NOMO-1 (cell line): ENCODE data around the gene DHX57.

Source experiments
- DNase-seq, 2 experiments: peaks; one replicate each; lab custom pipeline; 2025; ENCODE audit not compliant: unreplicated experiment in 2 of 2; lab: John Stamatoyannopoulos, UW

DHX57 gene, protein sequence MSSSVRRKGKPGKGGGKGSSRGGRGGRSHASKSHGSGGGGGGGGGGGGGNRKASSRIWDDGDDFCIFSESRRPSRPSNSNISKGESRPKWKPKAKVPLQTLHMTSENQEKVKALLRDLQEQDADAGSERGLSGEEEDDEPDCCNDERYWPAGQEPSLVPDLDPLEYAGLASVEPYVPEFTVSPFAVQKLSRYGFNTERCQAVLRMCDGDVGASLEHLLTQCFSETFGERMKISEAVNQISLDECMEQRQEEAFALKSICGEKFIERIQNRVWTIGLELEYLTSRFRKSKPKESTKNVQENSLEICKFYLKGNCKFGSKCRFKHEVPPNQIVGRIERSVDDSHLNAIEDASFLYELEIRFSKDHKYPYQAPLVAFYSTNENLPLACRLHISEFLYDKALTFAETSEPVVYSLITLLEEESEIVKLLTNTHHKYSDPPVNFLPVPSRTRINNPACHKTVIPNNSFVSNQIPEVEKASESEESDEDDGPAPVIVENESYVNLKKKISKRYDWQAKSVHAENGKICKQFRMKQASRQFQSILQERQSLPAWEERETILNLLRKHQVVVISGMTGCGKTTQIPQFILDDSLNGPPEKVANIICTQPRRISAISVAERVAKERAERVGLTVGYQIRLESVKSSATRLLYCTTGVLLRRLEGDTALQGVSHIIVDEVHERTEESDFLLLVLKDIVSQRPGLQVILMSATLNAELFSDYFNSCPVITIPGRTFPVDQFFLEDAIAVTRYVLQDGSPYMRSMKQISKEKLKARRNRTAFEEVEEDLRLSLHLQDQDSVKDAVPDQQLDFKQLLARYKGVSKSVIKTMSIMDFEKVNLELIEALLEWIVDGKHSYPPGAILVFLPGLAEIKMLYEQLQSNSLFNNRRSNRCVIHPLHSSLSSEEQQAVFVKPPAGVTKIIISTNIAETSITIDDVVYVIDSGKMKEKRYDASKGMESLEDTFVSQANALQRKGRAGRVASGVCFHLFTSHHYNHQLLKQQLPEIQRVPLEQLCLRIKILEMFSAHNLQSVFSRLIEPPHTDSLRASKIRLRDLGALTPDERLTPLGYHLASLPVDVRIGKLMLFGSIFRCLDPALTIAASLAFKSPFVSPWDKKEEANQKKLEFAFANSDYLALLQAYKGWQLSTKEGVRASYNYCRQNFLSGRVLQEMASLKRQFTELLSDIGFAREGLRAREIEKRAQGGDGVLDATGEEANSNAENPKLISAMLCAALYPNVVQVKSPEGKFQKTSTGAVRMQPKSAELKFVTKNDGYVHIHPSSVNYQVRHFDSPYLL (N-terminal part only)

DNA sequence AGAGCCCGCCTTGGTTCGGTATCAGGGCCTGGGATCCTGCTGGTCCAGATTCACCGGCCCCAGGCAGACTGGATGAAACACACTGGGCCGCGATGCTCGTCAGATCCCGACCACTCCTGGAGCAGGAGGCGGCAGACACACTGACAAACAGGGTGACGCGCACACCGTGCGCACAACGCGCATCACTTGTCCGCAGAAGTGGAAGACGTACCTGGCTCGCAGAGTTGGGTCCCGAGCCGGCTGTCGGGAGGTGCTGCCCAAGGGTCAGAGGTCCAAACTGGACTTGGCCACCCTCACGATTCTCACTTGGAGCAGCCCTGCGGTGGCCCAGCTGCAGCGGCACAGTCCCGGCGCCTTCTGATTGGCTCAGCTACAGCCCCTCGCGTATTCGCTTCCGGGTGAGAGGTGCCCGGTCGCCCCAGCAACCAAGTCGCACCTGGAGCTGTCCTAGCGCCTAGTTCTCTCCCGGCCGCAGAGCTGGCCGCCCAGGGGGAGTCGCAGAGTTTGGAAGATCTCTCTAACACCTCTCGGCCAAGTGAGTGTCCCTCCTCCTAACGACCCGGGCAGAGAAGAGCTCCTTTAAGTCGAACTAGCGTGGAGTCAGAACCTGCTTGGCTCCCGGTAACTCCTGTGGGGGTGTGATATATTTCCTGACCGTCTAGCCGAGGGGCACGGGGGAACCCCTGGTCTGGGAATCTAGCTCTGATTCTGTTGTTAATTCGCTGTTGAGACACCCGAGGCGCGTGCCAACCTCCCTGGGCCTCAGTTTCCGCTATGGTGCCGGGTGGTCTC is at the start of gene DHX57, which contains the start of gene MORN2:
Gene DHX57 (minus strand): TSS at position 359 of the 792 bp plus-strand sequence. CDS start 7,529 bp downstream, outside the sequence.
Gene MORN2 (plus strand): TSS at position 401 of the 792 bp plus-strand sequence.
- DNase-seq = peak; percentile 73 to 76

DNA sequence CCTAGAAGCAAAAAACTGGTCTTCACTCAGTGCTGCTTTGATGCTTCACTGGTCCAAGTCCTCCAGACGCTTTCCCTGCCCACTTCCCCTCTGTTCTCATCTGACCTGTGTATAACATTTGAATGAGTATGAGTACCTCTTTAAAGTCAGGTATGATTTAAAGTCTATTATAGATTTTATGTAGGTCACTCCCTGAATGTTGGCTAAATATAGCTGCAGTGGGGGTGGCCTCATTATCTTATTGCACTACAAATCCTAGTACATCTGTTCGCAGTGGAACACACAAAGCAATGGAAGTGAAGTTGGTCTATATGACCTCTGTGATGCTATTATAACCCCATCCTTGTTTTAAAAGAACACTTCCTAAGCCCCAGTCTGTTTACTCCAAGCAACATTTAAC is 47.2 kb upstream of the DHX57 start:
- no peak for DNase-seq

GRCh38 chr2:38922389-38922788 is 46.7 kb upstream of the DHX57 start:
- no peak for DNase-seq

GRCh38 chr2:38912619-38913018 is 36.9 kb upstream of the DHX57 start:
- no peak for DNase-seq

GRCh38 chr2:38911191-38911590 is 35.5 kb upstream of the DHX57 start:
- no peak for DNase-seq

GRCh38 chr2:38909872-38910271 is 34.1 kb upstream of the DHX57 start:
- no peak for DNase-seq

DNA sequence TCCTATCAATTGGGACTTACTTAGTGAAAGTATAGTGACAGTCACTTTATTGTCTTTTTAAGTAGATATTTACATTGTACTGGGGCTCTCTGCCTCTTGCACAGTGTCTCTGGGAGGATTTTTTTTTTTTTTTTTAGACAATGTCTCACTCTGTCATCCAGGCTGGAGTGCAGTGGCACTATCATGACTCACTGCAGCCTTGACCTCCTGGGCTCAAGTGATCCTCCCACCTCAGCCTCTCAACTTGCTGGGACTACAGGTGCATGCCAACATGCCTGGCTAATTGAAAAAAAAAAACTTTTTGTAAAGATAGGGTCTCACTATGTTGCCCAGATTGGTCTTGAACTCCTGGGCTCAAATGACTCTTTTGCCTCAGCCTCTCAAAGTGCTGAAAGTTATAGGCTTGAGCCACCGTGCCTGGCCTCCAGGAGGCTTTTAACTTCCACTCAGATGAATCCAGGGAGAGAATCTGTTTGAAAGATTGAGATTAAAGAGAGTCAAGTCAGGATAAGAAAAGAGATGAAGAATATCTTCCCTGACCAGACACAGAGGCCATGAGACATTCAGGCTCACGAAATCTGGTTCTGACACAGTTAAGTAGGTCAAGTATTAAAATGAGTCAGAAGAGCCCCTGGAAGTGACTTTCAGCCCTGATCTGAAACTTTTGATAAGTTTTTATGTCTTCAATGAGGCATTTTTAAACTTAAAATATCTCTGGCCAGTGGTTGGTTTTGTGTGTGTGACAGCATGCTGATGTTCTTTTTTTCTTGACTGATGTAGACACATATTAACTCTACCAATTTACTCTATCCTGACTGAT is 32.2 kb upstream of the DHX57 start:
- DNase-seq = no peak

DNA sequence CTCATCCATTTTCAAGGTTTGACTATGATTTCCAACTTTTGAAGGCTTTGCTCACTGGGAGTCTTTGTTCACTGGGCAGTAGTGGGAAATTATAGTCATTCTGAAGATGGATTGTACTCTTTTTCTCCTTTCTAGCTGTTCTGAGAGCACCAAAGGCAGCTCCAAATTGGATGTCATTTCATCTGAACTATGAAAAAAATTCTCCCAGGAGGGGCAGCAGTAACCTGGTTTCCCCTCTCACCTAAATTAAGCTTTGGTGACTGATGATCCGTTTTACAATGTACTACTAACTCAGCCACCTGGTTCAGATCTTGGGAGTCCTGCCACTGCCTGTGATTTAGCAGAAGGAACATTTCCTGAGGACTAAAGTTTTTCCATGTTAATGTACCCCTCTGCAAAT is 31.5 kb upstream of the DHX57 start:
- no peak for DNase-seq

DNA sequence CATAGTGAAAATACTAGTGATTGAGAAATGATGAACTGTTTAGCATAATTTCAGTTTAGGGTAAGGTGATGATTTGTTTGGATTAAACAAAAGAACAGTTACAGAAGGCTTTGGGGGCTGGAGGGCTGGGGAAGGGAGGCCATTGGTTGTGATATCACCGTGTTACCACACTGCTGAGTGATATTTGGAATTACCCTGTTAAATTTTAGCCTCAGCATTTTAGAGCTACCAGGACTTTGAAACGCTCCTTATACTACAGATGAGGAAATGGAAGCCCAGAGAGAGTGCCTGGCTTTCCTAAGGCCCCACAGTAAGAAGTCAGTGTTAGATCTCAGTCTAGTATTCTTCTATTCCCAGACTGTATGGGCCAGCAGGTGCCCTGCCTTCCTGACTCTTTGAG is 29.5 kb upstream of the DHX57 start:
- DNase-seq = no peak

- DNase-seq = no peak
Observed at GRCh38 chr2:38900726-38901125, 25.0 kb upstream of the DHX57 start.

DNA sequence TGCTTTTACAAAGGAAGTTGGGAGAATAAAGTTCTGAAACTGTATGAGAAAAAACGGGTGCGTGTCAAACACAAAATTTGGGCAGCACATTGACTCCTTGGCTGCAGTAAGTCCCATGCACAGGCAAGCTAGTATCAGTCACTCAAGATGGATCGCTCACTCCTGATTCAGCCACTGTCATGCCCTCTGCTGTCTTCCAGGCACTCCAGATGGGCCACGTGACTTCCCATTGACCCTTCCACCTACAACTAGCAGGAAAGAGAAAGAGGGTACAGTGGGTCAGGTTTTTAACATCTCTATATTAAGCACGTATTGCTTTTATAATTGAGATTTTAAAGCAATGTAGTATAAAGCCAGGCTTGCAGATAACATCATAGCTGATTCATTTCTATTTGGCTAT is 22.5 kb upstream of the DHX57 start:
- no peak for DNase-seq

DNA sequence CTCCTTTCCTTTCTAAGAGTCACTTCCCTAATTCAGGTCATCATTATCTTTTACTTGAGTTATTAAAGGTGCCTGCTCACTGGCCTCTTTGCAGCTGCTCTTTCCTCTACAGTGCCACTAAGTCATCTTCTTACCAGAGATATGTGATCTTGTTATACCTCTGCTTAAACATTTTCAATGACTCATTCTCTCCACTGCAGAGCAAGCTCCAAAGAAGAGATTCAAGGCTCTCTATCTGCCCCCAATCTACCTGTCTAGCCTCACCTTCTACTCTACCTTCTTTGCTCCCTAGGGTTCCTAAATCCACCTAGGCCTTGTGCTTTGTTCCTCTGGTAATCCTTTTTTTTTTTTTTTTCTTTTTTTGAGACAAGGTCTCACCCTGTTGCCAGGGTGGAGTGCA is 17.1 kb upstream of the DHX57 start:
- DNase-seq = peak in 1 of 2 experiments; percentile 43

DNA sequence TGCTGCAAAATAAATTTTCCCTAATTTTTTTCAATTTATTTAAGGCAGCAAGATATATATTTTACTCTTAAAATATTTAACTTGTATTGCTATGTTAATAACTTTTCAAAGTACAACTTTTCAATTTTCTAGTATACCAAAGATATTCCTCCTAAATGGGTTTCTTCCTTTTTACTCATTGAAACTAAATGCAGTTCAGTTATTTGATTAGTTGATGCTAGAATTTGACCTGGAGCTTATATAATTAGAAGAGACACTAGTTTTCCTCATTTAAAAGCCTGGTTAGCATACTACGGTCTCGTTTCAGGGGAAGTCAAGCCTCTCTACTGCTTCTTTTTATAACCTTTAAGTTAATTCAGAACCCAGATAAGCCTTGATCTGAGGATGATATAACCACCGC is 13.8 kb upstream of the DHX57 start, which contains the start of gene ARHGEF33:
Gene ARHGEF33 (plus strand): TSS at position 301 of the 400 bp plus-strand sequence. CDS start 29,573 bp downstream, outside the sequence.
- no peak for DNase-seq

DNA sequence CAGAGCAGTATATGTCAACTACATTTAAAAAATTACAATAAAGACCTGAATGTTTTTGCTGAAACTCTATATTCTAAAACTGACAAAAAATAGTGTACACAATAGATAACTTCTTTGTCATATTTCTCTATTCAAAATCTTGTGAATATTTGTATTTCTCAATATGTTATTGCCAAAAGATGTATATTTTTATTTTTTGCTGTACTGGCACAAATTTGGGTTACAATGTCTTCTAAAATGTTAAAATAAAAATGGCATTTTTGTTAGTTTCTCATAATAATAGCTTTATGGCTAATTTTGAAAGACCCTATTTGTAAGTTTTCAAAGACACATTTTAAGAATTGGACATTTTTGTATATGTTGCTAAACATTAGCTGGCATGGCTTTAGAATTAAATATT is 13.3 kb upstream of the DHX57 start:
- no peak for DNase-seq

- no peak for DNase-seq
Observed at GRCh38 chr2:38887902-38888554, 12.3 kb upstream of the DHX57 start.

DNA sequence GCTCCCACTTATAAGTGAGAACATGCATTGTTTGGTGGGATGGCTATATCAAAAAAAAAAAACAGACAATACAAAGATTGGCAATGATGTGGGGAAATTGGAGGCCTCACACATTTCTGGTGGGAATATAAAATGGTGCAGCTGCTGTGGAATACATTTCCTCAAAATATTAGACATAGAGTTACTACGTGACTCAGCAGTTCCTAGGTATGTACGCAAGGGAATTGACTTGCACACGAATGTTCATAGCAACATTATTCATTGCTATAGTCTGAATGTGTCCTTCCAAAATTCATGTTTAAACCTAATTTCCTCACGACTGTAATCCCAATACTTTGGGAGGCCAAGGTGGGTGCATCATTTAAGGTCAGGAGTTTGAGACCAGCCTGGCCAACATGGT is 11.6 kb upstream of the DHX57 start:
- DNase-seq = no peak

DNA sequence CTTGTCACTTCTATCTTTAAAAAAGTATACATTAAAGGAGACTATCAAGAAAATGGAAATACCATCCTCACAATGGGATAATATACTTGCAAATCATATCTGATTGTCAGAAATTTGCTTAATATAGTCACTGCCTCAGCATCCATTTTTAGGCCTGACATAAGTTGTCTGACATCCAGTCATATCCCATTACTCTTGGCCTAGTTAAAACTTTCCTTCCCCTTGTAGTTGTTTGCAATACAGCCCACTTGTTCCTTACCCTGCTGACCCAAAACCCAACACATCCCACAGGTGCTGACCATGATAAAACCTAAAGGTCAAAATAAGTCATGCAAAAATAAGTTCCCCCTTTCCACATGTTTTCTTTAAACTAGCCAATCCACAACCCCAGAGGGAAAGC is 10.3 kb upstream of the DHX57 start:
- no peak for DNase-seq

GRCh38 chr2:38876407-38876806 is 673 bp upstream of the DHX57 start:
- no peak for DNase-seq

GRCh38 chr2:38875227-38875575 is 533 bp downstream of the DHX57 start:
- DNase-seq = no peak
